Measurements from ENCODE around the gene TTC3.

The TTC3 gene

DNA sequence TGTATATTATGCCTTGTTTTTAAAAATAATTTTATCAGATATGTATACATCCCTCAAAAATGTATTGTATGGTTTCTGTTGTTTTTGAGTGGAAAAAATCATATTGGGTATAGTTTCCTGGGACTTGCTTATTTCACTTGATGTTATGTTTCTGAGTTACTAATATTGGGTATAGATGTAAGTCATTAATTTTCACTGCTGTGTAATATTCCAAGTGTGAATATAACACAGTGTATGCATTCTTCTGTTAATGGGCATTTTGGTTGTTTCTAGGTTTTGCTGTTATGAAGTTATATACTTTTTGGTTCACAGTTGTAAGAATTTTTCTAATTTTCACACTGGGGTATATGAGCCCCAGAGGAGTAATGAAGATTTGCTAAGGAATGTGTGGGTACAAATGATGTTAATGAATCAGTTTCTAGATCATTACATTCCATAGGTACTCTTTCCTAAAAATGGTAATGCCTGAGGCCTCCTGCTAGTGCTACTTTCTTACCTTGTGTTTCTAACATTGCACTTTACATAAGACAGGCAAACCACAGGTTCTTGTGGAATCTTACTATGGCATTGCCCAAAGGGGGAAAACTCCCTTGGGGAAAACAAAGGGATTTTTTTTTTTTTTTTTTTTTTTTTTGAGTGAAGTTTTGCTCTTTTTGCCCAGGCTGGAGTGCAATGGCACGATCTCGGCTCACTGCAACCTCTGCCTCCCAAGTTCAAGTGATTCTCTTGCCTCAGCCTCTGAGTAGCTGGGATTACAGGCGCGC lies 3.2 kb downstream of the TTC3 start:
- H3K4me3 ChIP-seq (ENCODE audit: low read depth, low read length), result no peak overlapping the region
- TF ChIP-seq, protein P1, sequence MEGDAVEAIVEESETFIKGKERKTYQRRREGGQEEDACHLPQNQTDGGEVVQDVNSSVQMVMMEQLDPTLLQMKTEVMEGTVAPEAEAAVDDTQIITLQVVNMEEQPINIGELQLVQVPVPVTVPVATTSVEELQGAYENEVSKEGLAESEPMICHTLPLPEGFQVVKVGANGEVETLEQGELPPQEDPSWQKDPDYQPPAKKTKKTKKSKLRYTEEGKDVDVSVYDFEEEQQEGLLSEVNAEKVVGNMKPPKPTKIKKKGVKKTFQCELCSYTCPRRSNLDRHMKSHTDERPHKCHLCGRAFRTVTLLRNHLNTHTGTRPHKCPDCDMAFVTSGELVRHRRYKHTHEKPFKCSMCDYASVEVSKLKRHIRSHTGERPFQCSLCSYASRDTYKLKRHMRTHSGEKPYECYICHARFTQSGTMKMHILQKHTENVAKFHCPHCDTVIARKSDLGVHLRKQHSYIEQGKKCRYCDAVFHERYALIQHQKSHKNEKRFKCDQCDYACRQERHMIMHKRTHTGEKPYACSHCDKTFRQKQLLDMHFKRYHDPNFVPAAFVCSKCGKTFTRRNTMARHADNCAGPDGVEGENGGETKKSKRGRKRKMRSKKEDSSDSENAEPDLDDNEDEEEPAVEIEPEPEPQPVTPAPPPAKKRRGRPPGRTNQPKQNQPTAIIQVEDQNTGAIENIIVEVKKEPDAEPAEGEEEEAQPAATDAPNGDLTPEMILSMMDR (IDR thresholded peaks at IDR 0.05; ENCODE audit: low read depth, low read length, missing control alignments), result no peak
- no peak for DNase-seq (ENCODE audit: low read depth)

DNA sequence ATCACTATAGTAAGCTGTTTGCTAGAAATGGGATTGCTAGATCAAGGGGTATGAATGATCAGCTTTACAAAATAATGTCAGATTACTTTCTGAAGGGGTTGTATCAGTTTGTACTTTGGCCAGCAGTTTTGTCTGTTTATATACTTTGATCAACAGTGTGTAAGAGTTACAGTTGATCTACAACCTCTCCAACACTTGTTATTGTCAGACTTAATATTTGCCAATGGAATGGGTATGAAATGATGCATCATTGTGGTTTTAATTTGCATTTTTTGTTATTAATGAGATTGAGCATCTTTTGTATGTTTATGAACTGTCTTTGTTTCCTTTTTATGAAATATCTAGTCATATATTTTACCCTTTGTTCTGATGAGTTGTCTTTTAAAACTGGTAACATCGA lies 4.3 kb downstream of the TTC3 start:
- no peak for DNase-seq (ENCODE audit: low read depth)
- TF ChIP-seq, protein P1 (IDR thresholded peaks at IDR 0.05; ENCODE audit: low read depth, low read length, missing control alignments), result no peak
- no peak overlapping the region for H3K4me3 ChIP-seq (ENCODE audit: low read depth, low read length)

- DNase-seq (ENCODE audit: low read depth), result no peak
- H3K4me3 ChIP-seq (ENCODE audit: low read depth, low read length), result no peak overlapping the region
- TF ChIP-seq, protein P1 (IDR thresholded peaks at IDR 0.05; ENCODE audit: low read depth, low read length, missing control alignments), result peak; percentile 48
These were observed 6.3 kb downstream of the TTC3 start for GRCh38 chr21:37079211-37079824.

DNA sequence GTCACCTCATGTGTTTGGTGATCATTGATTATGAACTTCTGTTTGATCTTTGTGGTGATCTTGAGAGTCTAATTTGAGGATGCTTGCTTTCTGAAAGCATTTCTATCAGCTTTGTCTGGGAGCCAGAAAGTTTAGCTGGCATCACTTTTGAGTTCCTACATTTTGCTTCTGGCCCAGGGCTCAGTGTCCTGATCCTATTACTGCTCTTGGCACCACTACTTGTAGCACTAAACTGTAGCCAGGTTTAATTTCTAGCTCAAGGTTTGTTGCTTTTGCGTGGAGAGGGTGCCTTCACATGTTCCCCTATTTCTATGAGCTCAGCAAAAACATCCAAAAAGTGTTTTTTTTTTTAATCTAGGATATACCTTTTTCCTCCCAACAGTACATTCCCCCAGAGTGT lies 9.3 kb downstream of the TTC3 start:
- DNase-seq (ENCODE audit: low read depth), result no peak
- no peak overlapping the region for H3K4me3 ChIP-seq (ENCODE audit: low read depth, low read length)
- TF ChIP-seq, protein P1 (IDR thresholded peaks at IDR 0.05; ENCODE audit: low read depth, low read length, missing control alignments), result no peak

- no peak for DNase-seq (ENCODE audit: low read depth)
- no peak overlapping the region for H3K4me3 ChIP-seq (ENCODE audit: low read depth, low read length)
- TF ChIP-seq, protein P1 (IDR thresholded peaks at IDR 0.05; ENCODE audit: low read depth, low read length, missing control alignments), result no peak
These were observed 9.9 kb downstream of the TTC3 start for GRCh38 chr21:37082856-37083528.

DNA sequence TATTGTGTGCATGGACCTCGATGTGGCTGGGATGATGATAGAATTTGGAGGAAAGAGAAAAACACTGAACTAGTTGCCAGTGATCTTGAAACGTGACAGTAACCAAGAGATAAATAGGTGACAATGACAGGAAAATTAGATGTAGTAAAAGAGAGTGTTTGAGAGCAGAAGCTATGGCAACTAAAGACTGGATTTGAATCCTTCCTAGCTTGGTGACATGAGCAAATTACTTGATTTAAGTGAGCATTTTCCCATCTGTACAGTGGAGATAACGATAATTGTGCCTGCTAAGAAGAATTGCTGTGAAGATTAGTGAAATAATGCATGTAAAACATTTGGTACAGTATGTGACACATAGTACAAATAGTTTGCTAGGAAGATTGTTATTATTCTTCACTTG lies 12.7 kb downstream of the TTC3 start:
- TF ChIP-seq, protein P1 (IDR thresholded peaks at IDR 0.05; ENCODE audit: low read depth, low read length, missing control alignments), result no peak
- no peak for DNase-seq (ENCODE audit: low read depth)
- no peak overlapping the region for H3K4me3 ChIP-seq (ENCODE audit: low read depth, low read length)
